CD4-positive, alpha-beta T cell (primary cell): ENCODE results near the gene NOP53. TPM values are rescaled to one million over a fixed set of nuclear protein-coding genes. Genes with fewer than 3 reads are reported as not detected.
"Not testable (repeated sequence)": the region's sequence is repeated elsewhere in the genome, so short reads cannot be mapped to it uniquely, and the experiment has no call there.

Experiments
- ATAC-seq: fragments of 200-7000 bp; cut with Tn5 transposase; one replicate; pipeline ENCODE4 v1.10.0; 2022; ENCODE audit warnings: mild to moderate bottlenecking; ENCODE audit not compliant: poor library complexity
- CTCF ChIA-PET: fragments of 350-600 bp; sonication (Branson Sonifier 250); formaldehyde crosslinking; loops from one replicate; lab custom pipeline; 2021; ENCODE audit warnings: antibody characterized with exemption, inconsistent platforms; lab: Charles Lee
- POLR2A ChIA-PET: fragments of 350-600 bp; sonication (Branson Sonifier 250); formaldehyde crosslinking; loops from one replicate; lab custom pipeline; 2021; ENCODE audit warnings: antibody characterized with exemption, inconsistent platforms; lab: Charles Lee
- DNase-seq, 14 experiments: peaks; one replicate each; pipeline ENCODE4 v3.0.0-alpha.2; 2013 to 2020; ENCODE audit warnings: mixed read lengths in 2 of 14
- H3K27ac ChIP-seq, 2 donors: one replicate each; pipeline versions ENCODE4 v1.5.1 to v1.7.0; 2013; ENCODE audit warnings: low read length in 2 of 2, low read depth in 1 of 2, mild to moderate bottlenecking in 1 of 2
- H3K27me3 ChIP-seq, 2 experiments: 1 replicate in 1 of 2; 2 replicates in 1 of 2; pipeline versions ENCODE4 v1.6.1 to v1.7.0; 2013; ENCODE audit warnings: low read length in 2 of 2, control low read depth in 1 of 2, mild to moderate bottlenecking in 1 of 2, moderate library complexity in 1 of 2; ENCODE audit not compliant: insufficient read depth in 2 of 2, control insufficient read depth in 1 of 2
- H3K36me3 ChIP-seq: one replicate; pipeline ENCODE4 v1.6.1; 2013; ENCODE audit warnings: low read length, control low read depth; ENCODE audit not compliant: insufficient read depth
- H3K4me1 ChIP-seq: one replicate; pipeline ENCODE4 v1.6.1; 2013; ENCODE audit warnings: low read length, control low read depth; ENCODE audit not compliant: insufficient read depth
- H3K4me3 ChIP-seq: one replicate; pipeline ENCODE4 v1.5.1; 2013; ENCODE audit warnings: mild to moderate bottlenecking, low read length, moderate library complexity
- H3K9me3 ChIP-seq, 2 experiments: 1 replicate in 1 of 2; 2 replicates in 1 of 2; pipeline versions ENCODE4 v1.6.1 to v1.7.0; 2013; ENCODE audit warnings: low read length in 2 of 2, mild to moderate bottlenecking in 2 of 2, control low read depth in 1 of 2, moderate library complexity in 1 of 2; ENCODE audit not compliant: control insufficient read depth in 1 of 2, insufficient read depth in 1 of 2
- H3K27ac Mint-ChIP-seq: one replicate; pipeline ENCODE4 v1.8.0; 2020; ENCODE audit warnings: mixed read lengths
- H3K27me3 Mint-ChIP-seq: one replicate; pipeline ENCODE4 v1.8.0; 2021; ENCODE audit warnings: mixed read lengths
- H3K36me3 Mint-ChIP-seq: one replicate; pipeline ENCODE4 v1.8.0; 2021; ENCODE audit warnings: low read depth, mixed read lengths
- H3K4me1 Mint-ChIP-seq: one replicate; pipeline ENCODE4 v1.8.0; 2021; ENCODE audit warnings: low read depth, mixed read lengths
- H3K4me3 Mint-ChIP-seq: one replicate; pipeline ENCODE4 v1.8.0; 2020; ENCODE audit warnings: mild to moderate bottlenecking, mixed read lengths
- H3K9me3 Mint-ChIP-seq: one replicate; pipeline ENCODE4 v1.8.0; 2020; ENCODE audit warnings: mixed read lengths
- intact Hi-C, 2 experiments: fragments of 100-400 bp; cut with DNase I in 1 of 2; cut with micrococcal nuclease in 1 of 2; formaldehyde crosslinking; loops; one replicate each; pipeline versions ENCODE4 v1.15.1 to v1.9.0; 2023 to 2025; cut with DNase I, micrococcal nuclease
- total RNA-seq, 174 experiments: library from RNA in 2 of 174; stranded (reverse) in 2 of 174; gene quantifications; one replicate each; pipeline ENCODE4 v1.2.3 and lab custom pipeline; 2021 to 2026
- TF ChIP-seq, protein P1 (sequence below): fragments of 200-600 bp; IDR thresholded peaks from one replicate; pipeline ENCODE4 v1.8.0; 2022; ENCODE audit warnings: antibody characterized with exemption, mild to moderate bottlenecking

Gene NOP53
- total RNA-seq, 2 experiments from 2014 or later, result 1,074 to 1,154 TPM

DNA sequence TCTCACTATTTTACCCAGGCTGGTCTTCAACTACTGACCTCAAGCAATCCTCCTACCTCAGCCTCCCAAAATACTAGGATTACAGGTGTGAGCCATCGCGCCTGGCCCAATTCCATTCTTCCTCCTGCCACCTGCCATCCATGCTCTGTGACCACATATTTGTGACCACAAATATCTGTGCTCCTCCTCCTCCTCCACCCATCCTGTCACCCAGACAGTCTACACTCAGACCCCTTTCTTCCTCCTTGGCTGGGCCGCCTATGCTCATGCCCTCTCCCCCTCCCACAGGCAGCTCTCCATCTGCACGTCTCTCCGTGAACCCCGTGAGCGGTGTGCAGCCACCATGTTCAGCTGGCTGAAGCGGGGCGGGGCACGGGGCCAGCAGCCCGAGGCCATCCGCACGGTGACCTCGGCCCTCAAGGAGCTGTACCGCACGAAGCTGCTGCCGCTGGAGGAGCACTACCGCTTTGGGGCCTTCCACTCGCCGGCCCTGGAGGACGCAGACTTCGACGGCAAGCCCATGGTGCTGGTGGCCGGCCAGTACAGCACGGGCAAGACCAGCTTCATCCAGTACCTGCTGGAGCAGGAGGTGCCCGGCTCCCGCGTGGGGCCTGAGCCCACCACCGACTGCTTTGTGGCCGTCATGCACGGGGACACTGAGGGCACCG is 28.9 kb upstream of the NOP53 start:
- H3K9me3 Mint-ChIP-seq, result no peaks in the 10 kb centered on the region
- peaks cover 4% of the 10 kb centered on the region for H3K4me1 Mint-ChIP-seq
- H3K27me3 Mint-ChIP-seq, result peaks cover 58% of the 10 kb centered on the region
- no peak overlapping the region for H3K4me3 Mint-ChIP-seq
- H3K4me3 ChIP-seq, result no peak overlapping the region
- peaks cover 11 to 15% of the 10 kb centered on the region in 2 experiments for H3K9me3 ChIP-seq
- H3K4me1 ChIP-seq, result peaks cover 5% of the 10 kb centered on the region
- intact Hi-C loops, result no loop called here
- H3K27ac Mint-ChIP-seq, result no peak overlapping the region
- ChIA-PET POLR2A (interaction anchor here (0.6 kb wide), 1 partner anchor 147 kb away, joined by 3 read pairs; no protein-coding TSS in a partner anchor), CTCF (interaction anchor here (1.0 kb wide), 1 partner anchor 9 kb away, joined by 4 read pairs; no protein-coding TSS in a partner anchor)
- no peak for ATAC-seq
- TF ChIP-seq, protein P1, sequence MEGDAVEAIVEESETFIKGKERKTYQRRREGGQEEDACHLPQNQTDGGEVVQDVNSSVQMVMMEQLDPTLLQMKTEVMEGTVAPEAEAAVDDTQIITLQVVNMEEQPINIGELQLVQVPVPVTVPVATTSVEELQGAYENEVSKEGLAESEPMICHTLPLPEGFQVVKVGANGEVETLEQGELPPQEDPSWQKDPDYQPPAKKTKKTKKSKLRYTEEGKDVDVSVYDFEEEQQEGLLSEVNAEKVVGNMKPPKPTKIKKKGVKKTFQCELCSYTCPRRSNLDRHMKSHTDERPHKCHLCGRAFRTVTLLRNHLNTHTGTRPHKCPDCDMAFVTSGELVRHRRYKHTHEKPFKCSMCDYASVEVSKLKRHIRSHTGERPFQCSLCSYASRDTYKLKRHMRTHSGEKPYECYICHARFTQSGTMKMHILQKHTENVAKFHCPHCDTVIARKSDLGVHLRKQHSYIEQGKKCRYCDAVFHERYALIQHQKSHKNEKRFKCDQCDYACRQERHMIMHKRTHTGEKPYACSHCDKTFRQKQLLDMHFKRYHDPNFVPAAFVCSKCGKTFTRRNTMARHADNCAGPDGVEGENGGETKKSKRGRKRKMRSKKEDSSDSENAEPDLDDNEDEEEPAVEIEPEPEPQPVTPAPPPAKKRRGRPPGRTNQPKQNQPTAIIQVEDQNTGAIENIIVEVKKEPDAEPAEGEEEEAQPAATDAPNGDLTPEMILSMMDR, result no peak
- no peaks in the 10 kb centered on the region for H3K36me3 ChIP-seq
- DNase-seq, result no peak
- no peak overlapping the region for H3K27ac ChIP-seq
- peaks cover 22 to 24% of the 10 kb centered on the region in 2 experiments for H3K27me3 ChIP-seq
- no peaks in the 10 kb centered on the region for H3K36me3 Mint-ChIP-seq

DNA sequence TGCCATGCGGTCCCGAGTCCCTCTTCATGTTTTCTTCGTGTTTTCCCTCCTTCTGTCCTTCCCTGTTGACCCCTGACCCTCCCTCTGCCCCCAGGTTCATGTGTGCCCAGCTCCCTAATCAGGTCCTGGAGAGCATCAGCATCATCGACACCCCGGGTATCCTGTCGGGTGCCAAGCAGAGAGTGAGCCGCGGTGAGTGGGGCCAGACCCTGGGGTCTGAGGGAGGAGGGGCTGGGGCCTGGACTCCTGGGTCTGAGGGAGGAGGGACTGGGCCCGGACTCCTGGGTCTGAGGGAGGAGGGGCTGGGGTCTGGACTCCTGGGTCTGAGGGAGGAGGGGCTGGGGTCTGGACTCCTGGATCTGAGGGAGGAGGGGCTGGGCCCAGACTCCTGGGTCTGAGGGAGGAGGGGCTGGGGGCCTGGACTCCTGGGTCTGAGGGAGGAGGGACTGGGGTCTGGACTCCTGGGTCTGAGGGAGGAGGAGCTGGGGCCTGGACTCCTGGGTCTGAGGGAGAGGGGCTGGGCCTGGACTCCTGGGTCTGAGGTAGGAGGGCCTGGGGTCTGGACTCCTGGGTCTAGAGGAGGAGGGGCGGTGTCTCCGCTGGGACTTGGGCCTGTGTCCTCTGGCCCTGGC is 26.8 kb upstream of the NOP53 start:
- ATAC-seq, intact Hi-C loops, H3K4me3 ChIP-seq, H3K36me3 Mint-ChIP-seq, H3K4me1 Mint-ChIP-seq, DNase-seq, H3K27ac Mint-ChIP-seq, H3K4me3 Mint-ChIP-seq, H3K9me3 Mint-ChIP-seq, H3K36me3 ChIP-seq, POLR2A ChIA-PET, CTCF ChIA-PET, H3K27ac ChIP-seq, H3K4me1 ChIP-seq: not testable (repeated sequence)
- peaks cover 49% of the 10 kb centered on the region for H3K27me3 Mint-ChIP-seq
- Histone ChIP-seq H3K27me3 (peaks cover 10 to 17% of the 10 kb centered on the region in 2 experiments), H3K9me3 (peaks cover 11 to 17% of the 10 kb centered on the region in 2 experiments)

DNA sequence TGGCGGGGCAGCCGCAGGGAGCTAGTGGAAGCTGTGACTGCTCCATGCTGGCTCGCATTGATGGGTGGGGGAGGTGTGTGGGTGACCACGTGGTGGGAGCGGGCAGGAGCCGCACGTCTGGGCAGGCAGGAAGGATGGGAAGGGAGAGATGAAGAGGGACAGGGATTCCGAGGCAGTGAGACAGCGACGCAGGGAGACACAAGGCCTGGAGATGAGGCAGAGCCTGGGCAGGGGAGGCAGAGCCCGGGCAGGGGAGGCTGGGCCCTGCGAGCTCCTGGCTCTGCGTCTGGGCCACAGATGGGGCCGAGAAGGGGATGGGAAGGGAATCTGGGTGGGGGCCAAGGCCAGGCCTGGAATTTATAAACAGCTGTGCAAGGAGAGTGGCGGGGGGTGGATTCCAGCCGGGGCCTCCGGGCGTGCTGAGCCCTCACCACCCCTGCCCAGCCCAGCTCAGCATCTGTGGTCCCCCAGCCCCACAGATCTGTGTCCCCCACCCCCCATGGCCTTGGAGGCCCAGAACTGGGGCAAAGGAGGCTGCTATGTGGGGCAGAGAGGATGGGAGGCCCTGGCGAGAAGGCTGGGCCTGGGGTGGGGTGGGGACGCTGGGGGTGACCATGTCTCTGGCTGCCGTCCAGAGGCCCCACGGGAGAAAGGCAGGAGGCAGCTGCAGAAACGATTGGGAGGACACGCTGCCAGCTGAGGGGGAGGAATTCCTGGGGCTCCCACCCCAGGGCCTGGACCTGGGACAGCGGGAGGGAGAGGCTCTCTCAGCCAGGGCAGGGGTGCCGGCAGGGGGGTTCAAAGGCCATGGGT is 26.1 kb upstream of the NOP53 start:
- Mint-ChIP-seq H3K27ac (no peak overlapping the region), H3K4me3 (no peak overlapping the region), H3K4me1 (no peaks in the 10 kb centered on the region), H3K9me3 (no peaks in the 10 kb centered on the region), H3K36me3 (no peaks in the 10 kb centered on the region), H3K27me3 (peaks cover 42% of the 10 kb centered on the region)
- ATAC-seq (no peak), DNase-seq (no peak)
- H3K27ac ChIP-seq, result no peak overlapping the region
- POLR2A ChIA-PET, result no interaction called here
- intact Hi-C loops, result no loop called here
- CTCF ChIA-PET, result no interaction called here
- peaks cover 3 to 11% of the 10 kb centered on the region in 2 experiments for H3K27me3 ChIP-seq
- H3K4me3 ChIP-seq, result no peak overlapping the region
- no peaks in the 10 kb centered on the region for H3K36me3 ChIP-seq
- TF ChIP-seq, protein P1, result no peak
- no peaks in the 10 kb centered on the region for H3K4me1 ChIP-seq
- peaks cover 5 to 11% of the 10 kb centered on the region in 2 experiments for H3K9me3 ChIP-seq
